CD14-positive monocyte (primary cell): Measurements from ENCODE around the gene PSMB7. TPM values are rescaled to one million over a fixed set of nuclear protein-coding genes. Genes with fewer than 3 reads are reported as not detected.
"Not testable (repeated sequence)": the region's sequence is repeated elsewhere in the genome, so short reads cannot be mapped to it uniquely, and the experiment has no call there.

Source experiments
- DNase-seq, 3 donors: peaks; one replicate each; pipeline ENCODE4 v3.0.0-alpha.2; 2011 to 2022
- H2AFZ ChIP-seq: 2 replicates; pipeline ENCODE4 v1.6.0; 2012; ENCODE audit warnings: mild to moderate bottlenecking, low read depth, low read length, inconsistent platforms; ENCODE audit not compliant: insufficient read depth, poor library complexity, severe bottlenecking
- H3K27ac ChIP-seq, 2 donors: 1 replicate in 1 of 2; 2 replicates in 1 of 2; pipeline ENCODE4 v1.5.1; 2012 to 2013; ENCODE audit warnings: low read length in 2 of 2, control low read depth in 1 of 2, inconsistent platforms in 1 of 2, low read depth in 1 of 2, mild to moderate bottlenecking in 1 of 2
- H3K27me3 ChIP-seq, 2 donors: one replicate each; pipeline versions ENCODE4 v1.6.0 to v1.6.1; 2011 to 2013; ENCODE audit warnings: low read length in 2 of 2; ENCODE audit not compliant: control insufficient read depth in 2 of 2, insufficient read depth in 2 of 2
- H3K36me3 ChIP-seq, 2 donors: replicated peaks in 1 of 2; 1 replicate in 1 of 2; 2 replicates in 1 of 2; pipeline versions ENCODE4 v1.5.1 to v1.6.1; 2012 to 2013; ENCODE audit warnings: low read length in 2 of 2, control low read depth in 1 of 2, inconsistent platforms in 1 of 2, mild to moderate bottlenecking in 1 of 2; ENCODE audit not compliant: insufficient read depth in 2 of 2, control insufficient read depth in 1 of 2
- H3K4me1 ChIP-seq, 2 donors: 1 replicate in 1 of 2; 2 replicates in 1 of 2; pipeline versions ENCODE4 v1.5.1 to v1.6.1; 2012 to 2013; ENCODE audit warnings: low read length in 2 of 2, control low read depth in 1 of 2, inconsistent platforms in 1 of 2, mild to moderate bottlenecking in 1 of 2, moderate library complexity in 1 of 2; ENCODE audit not compliant: insufficient read depth in 2 of 2, control insufficient read depth in 1 of 2
- H3K4me2 ChIP-seq: replicated peaks from 2 replicates; pipeline ENCODE3; 2012; ENCODE audit warnings: low read length, moderate library complexity, mild to moderate bottlenecking; ENCODE audit not compliant: poor library complexity, severe bottlenecking; ENCODE audit errors: extremely low read depth
- H3K4me3 ChIP-seq, 3 experiments: fragments of 200-600 bp in 1 of 3; sonication (generic) in 1 of 3; replicated peaks in 1 of 3; 1 replicate in 2 of 3; 2 replicates in 1 of 3; pipeline ENCODE4 v1.5.1; 2011 to 2013; ENCODE audit warnings: low read length in 3 of 3, mild to moderate bottlenecking in 3 of 3, control low read depth in 2 of 3, low read depth in 2 of 3, inconsistent platforms in 1 of 3, moderate library complexity in 1 of 3
- H3K79me2 ChIP-seq: 2 replicates; pipeline ENCODE4 v1.6.0; 2012; ENCODE audit warnings: mild to moderate bottlenecking, control low read depth, inconsistent platforms, low read length, moderate library complexity; ENCODE audit not compliant: insufficient read depth
- H3K9ac ChIP-seq: 2 replicates; pipeline ENCODE4 v1.6.0; 2017; ENCODE audit warnings: low read length, mild to moderate bottlenecking; ENCODE audit not compliant: insufficient read depth, poor library complexity, severe bottlenecking
- H3K9me3 ChIP-seq, 2 donors: replicated peaks in 1 of 2; 1 replicate in 1 of 2; 2 replicates in 1 of 2; pipeline versions ENCODE4 v1.5.1 to v1.6.1; 2012 to 2013; ENCODE audit warnings: low read length in 2 of 2, control low read depth in 1 of 2; ENCODE audit not compliant: control insufficient read depth in 1 of 2, insufficient read depth in 1 of 2
- H4K20me1 ChIP-seq: 2 replicates; pipeline ENCODE4 v1.6.0; 2012; ENCODE audit warnings: mild to moderate bottlenecking, low read length, control low read depth, moderate library complexity; ENCODE audit not compliant: insufficient read depth
- H3K27ac Mint-ChIP-seq, 7 donors: one replicate each; pipeline ENCODE4 v1.8.0; 2020; ENCODE audit warnings: mild to moderate bottlenecking in 7 of 7, mixed read lengths in 7 of 7, moderate library complexity in 6 of 7, inconsistent platforms in 2 of 7
- H3K27me3 Mint-ChIP-seq, 3 donors: one replicate each; pipeline ENCODE4 v1.8.0; 2021 to 2022; ENCODE audit warnings: low read depth in 3 of 3, mild to moderate bottlenecking in 3 of 3, mixed read lengths in 3 of 3, moderate library complexity in 3 of 3, inconsistent platforms in 1 of 3
- H3K36me3 Mint-ChIP-seq, 2 donors: one replicate each; pipeline ENCODE4 v1.8.0; 2020; ENCODE audit warnings: mixed read lengths in 2 of 2, inconsistent platforms in 1 of 2, mild to moderate bottlenecking in 1 of 2
- H3K4me1 Mint-ChIP-seq: one replicate; pipeline ENCODE4 v1.8.0; 2020; ENCODE audit warnings: mild to moderate bottlenecking, mixed read lengths
- H3K4me3 Mint-ChIP-seq, 2 donors: one replicate each; pipeline ENCODE4 v1.8.0; 2020; ENCODE audit warnings: mild to moderate bottlenecking in 2 of 2, mixed read lengths in 2 of 2, moderate library complexity in 1 of 2
- H3K9me3 Mint-ChIP-seq, 7 donors: one replicate each; pipeline ENCODE4 v1.8.0; 2020 to 2022; ENCODE audit warnings: mixed read lengths in 7 of 7, mild to moderate bottlenecking in 6 of 7, moderate library complexity in 6 of 7, inconsistent platforms in 2 of 7
- WGBS: methylation state at CpG from one replicate; pipeline ENCODE4 v1.1.5; 2013; ENCODE audit warnings: missing lambda C conversion rate; ENCODE audit not compliant: insufficient coverage; 5-methylcytosine and 5-hydroxymethylcytosine counted together
- intact Hi-C, 2 donors: fragments of 100-400 bp; cut with micrococcal nuclease; formaldehyde crosslinking; loops; one replicate each; pipeline versions ENCODE4 v1.15.0 to v1.15.1; 2023
- polyA plus RNA-seq, 3 donors: library from polyadenylated mRNA; depleted of rRNA in 1 of 3; unstranded in 2 of 3; stranded (reverse) in 1 of 3; fragments of 300-500 nt in 2 of 3; fragments of >200 nt in 1 of 3; fragmentation: Illumina TruSeq in 2 of 3; gene quantifications; 1 replicate in 2 of 3; 2 replicates in 1 of 3; pipeline ENCODE4 v1.2.3, GENCODE V29; 2012 to 2021
- TF ChIP-seq, protein P1 (sequence below): fragments of 200-600 bp; IDR thresholded peaks from one replicate; pipeline ENCODE4 v1.8.0; 2022; ENCODE audit warnings: antibody characterized with exemption, mild to moderate bottlenecking

Gene PSMB7
- polyA plus RNA-seq, 3 donors, result 129 to 194 (median 191) TPM

DNA sequence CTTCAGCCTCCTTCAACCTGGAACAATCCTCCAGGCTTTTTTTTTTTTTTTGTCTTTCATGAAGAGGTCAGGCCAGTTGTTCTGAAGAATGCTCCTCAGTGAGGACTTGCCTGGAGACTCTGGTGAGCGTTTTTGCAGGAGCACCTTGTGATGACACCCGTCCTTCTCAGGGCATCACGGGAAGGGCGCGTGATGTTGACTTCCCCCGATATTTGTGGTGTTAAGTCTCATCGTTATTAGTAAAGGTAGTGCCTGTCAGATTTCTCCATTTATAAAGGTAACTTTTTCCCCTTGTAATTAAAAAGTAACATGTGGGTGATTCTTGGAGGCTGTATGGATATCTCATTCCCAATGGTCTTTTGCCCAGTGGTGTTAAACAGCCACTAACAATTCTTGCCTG lies 11.1 kb upstream of the PSMB7 start:
- no peak overlapping the region for H3K27ac ChIP-seq

DNA sequence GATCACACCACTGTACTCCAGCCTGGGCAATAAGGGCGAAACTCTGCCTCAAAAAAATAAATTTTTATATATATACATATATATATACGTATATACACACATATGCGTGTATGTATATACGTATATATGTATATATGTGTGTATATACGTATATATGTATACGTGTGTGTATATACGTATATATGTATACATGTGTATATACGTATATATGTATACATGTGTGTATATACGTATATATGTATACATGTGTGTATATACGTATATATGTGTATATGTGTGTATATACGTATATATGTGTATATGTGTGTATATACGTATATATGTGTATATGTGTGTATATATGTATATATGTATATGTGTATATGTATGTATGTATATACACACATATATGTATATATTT lies 10.5 kb upstream of the PSMB7 start:
- intact Hi-C loops, H3K9me3 Mint-ChIP-seq, H3K36me3 ChIP-seq, H3K4me1 Mint-ChIP-seq, H3K27ac ChIP-seq, H3K36me3 Mint-ChIP-seq, H3K4me3 ChIP-seq, H3K9me3 ChIP-seq, H3K4me3 Mint-ChIP-seq, H3K9ac ChIP-seq, H3K4me1 ChIP-seq, H2AFZ ChIP-seq, H3K79me2 ChIP-seq, H3K27me3 ChIP-seq, H3K27me3 Mint-ChIP-seq, H3K27ac Mint-ChIP-seq, H4K20me1 ChIP-seq, DNase-seq, H3K4me2 ChIP-seq: not testable (repeated sequence)
- WGBS, result no CpG with 5 or more reads among the region's 12 CpGs

More for the DNA sequence above, 11.1 kb upstream of the PSMB7 start:
- Mint-ChIP-seq H3K27ac (no peak overlapping the region), H3K27me3 (peaks cover 0 to 6% (median 4%) of the 10 kb centered on the region in 3 donors), H3K9me3 (no peaks in the 10 kb centered on the region), H3K4me1 (peaks cover 3% of the 10 kb centered on the region), H3K4me3 (no peak overlapping the region), H3K36me3 (no peaks in the 10 kb centered on the region)
- no peak overlapping the region for H3K9ac ChIP-seq
- no peaks in the 10 kb centered on the region for H3K9me3 ChIP-seq
- no peak overlapping the region for H3K4me2 ChIP-seq
- TF ChIP-seq, protein P1, sequence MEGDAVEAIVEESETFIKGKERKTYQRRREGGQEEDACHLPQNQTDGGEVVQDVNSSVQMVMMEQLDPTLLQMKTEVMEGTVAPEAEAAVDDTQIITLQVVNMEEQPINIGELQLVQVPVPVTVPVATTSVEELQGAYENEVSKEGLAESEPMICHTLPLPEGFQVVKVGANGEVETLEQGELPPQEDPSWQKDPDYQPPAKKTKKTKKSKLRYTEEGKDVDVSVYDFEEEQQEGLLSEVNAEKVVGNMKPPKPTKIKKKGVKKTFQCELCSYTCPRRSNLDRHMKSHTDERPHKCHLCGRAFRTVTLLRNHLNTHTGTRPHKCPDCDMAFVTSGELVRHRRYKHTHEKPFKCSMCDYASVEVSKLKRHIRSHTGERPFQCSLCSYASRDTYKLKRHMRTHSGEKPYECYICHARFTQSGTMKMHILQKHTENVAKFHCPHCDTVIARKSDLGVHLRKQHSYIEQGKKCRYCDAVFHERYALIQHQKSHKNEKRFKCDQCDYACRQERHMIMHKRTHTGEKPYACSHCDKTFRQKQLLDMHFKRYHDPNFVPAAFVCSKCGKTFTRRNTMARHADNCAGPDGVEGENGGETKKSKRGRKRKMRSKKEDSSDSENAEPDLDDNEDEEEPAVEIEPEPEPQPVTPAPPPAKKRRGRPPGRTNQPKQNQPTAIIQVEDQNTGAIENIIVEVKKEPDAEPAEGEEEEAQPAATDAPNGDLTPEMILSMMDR, result no peak
- H3K36me3 ChIP-seq, result no peaks in the 10 kb centered on the region
- no peak overlapping the region for H3K4me3 ChIP-seq
- H3K4me1 ChIP-seq, result no peaks in the 10 kb centered on the region
- 90% methylated on average over 2 of the region's 7 CpGs for WGBS
- DNase-seq, result no peak
- H3K27me3 ChIP-seq, result no peaks in the 10 kb centered on the region
- H2AFZ ChIP-seq, result no peak overlapping the region
- no peaks in the 10 kb centered on the region for H4K20me1 ChIP-seq
- intact Hi-C loops, result no loop called here
- H3K79me2 ChIP-seq, result no peaks in the 10 kb centered on the region
